Fibroblast of lung (primary cell): ENCODE measurements around the gene CENPU. TPM values are rescaled to one million over a fixed set of nuclear protein-coding genes. Genes with fewer than 3 reads are reported as not detected.

ENCODE experiments used
- DNase-seq, 2 donors: peaks; one replicate each; pipeline versions ENCODE4 v3.0.0 to v3.0.0-alpha.2; 2010; ENCODE audit warnings: low read depth in 2 of 2
- H2AFZ ChIP-seq: 2 replicates; pipeline ENCODE4 v1.5.1; 2012; ENCODE audit warnings: low read length, control low read depth, inconsistent platforms
- H3K27ac ChIP-seq: 2 replicates; pipeline ENCODE4 v1.5.1; 2011; ENCODE audit warnings: low read length, control low read depth; ENCODE audit not compliant: insufficient read depth
- H3K27me3 ChIP-seq: 2 replicates; pipeline ENCODE4 v1.5.1; 2011; ENCODE audit warnings: mild to moderate bottlenecking, low read length; ENCODE audit not compliant: control insufficient read depth, insufficient read depth
- H3K36me3 ChIP-seq: 2 replicates; pipeline ENCODE4 v1.5.1; 2011; ENCODE audit warnings: low read length; ENCODE audit not compliant: control insufficient read depth, insufficient read depth
- H3K4me1 ChIP-seq: 2 replicates; pipeline ENCODE4 v1.5.1; 2011; ENCODE audit warnings: low read length; ENCODE audit not compliant: control insufficient read depth, insufficient read depth; ENCODE audit errors: extremely low read depth
- H3K4me2 ChIP-seq: 2 replicates; pipeline ENCODE4 v1.5.1; 2011; ENCODE audit warnings: low read length, control low read depth; ENCODE audit not compliant: insufficient read depth; ENCODE audit errors: extremely low read depth
- H3K4me3 ChIP-seq, 4 experiments: fragments of 200-600 bp in 1 of 4; sonication (generic) in 1 of 4; replicated peaks in 1 of 4; 2 replicates each; pipeline ENCODE4 v1.5.1; 2011 to 2016; ENCODE audit warnings: low read length in 4 of 4, low read depth in 3 of 4, mild to moderate bottlenecking in 3 of 4, control low read depth in 2 of 4, inconsistent platforms in 1 of 4, mixed read lengths in 1 of 4; ENCODE audit not compliant: insufficient read depth in 1 of 4; ENCODE audit errors: control extremely low read depth in 1 of 4
- H3K79me2 ChIP-seq: 2 replicates; pipeline ENCODE4 v1.5.1; 2012; ENCODE audit warnings: mild to moderate bottlenecking, low read length, inconsistent platforms; ENCODE audit not compliant: control insufficient read depth, insufficient read depth
- H3K9ac ChIP-seq: 2 replicates; pipeline ENCODE4 v1.5.1; 2011; ENCODE audit warnings: mild to moderate bottlenecking, low read length, control low read depth; ENCODE audit not compliant: insufficient read depth
- H3K9me3 ChIP-seq: 2 replicates; pipeline ENCODE4 v1.5.1; 2012; ENCODE audit warnings: low read depth, low read length; ENCODE audit not compliant: control insufficient read depth, insufficient read depth
- H4K20me1 ChIP-seq: 2 replicates; pipeline ENCODE4 v1.5.1; 2011; ENCODE audit warnings: low read length; ENCODE audit not compliant: control insufficient read depth, insufficient read depth; ENCODE audit errors: extremely low read depth
- EZH2 ChIP-seq: IDR thresholded peaks from 2 replicates; pipeline ENCODE4 v1.5.1; 2012; ENCODE audit warnings: low read length, control low read depth, mild to moderate bottlenecking; ENCODE audit errors: missing control alignments
- polyA plus RNA-seq, 2 donors: library from polyadenylated mRNA; depleted of rRNA in 1 of 2; stranded (reverse) in 1 of 2; unstranded in 1 of 2; fragments of >200 nt; gene quantifications; 2 replicates each; pipeline ENCODE4 v1.2.1, GENCODE V29; 2011 to 2012; ENCODE audit warnings: missing spikeins in 1 of 2
- total RNA-seq: library from RNA; depleted of rRNA; stranded (reverse); fragments of >200 nt; gene quantifications from 2 replicates; pipeline ENCODE4 v1.2.1, GENCODE V29; 2014
- TF ChIP-seq, protein P1 (sequence below), 2 donors: IDR thresholded peaks in 1 of 2; conservative IDR thresholded peaks in 1 of 2; 1 replicate in 1 of 2; 2 replicates in 1 of 2; pipeline ENCODE4 v1.5.1; 2011 to 2012; ENCODE audit warnings: low read length in 2 of 2, control low read depth in 1 of 2, inconsistent platforms in 1 of 2, low read depth in 1 of 2, mild to moderate bottlenecking in 1 of 2

Gene CENPU
- total and polyA plus RNA-seq, 2 donors (not counting 1 experiment from before 2014, with no cell fraction given): 6.4 to 15.5 TPM

DNA sequence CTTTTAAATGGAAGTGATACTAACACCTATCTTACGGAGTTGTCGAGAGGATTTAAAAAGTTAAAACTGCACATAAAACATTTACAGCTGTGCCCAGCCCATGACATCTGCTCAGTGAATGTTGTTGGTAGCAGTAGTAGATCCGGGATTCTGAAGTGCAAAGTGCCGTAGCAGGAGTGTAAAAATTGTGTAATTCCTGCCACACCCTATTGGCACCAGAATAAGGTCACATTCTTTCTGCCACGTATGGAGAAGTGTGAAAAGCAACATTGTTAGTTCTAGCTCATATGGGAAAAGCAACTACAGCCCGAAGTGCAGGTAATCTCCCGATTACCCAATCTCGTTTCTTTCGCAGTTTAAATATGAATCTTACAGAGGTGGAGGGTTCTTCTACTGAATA is 53.2 kb downstream of the CENPU start:
- Histone ChIP-seq H3K27ac (no peak overlapping the region), H4K20me1 (no peaks in the 10 kb centered on the region), H3K9ac (no peak overlapping the region), H3K36me3 (no peaks in the 10 kb centered on the region), H2AFZ (no peak overlapping the region), H3K4me1 (no peaks in the 10 kb centered on the region), H3K79me2 (no peaks in the 10 kb centered on the region), H3K27me3 (no peaks in the 10 kb centered on the region), H3K4me3 (no peak overlapping the region), H3K9me3 (no peaks in the 10 kb centered on the region), H3K4me2 (no peak overlapping the region)
- no peak for TF ChIP-seq EZH2
- TF ChIP-seq, protein P1, sequence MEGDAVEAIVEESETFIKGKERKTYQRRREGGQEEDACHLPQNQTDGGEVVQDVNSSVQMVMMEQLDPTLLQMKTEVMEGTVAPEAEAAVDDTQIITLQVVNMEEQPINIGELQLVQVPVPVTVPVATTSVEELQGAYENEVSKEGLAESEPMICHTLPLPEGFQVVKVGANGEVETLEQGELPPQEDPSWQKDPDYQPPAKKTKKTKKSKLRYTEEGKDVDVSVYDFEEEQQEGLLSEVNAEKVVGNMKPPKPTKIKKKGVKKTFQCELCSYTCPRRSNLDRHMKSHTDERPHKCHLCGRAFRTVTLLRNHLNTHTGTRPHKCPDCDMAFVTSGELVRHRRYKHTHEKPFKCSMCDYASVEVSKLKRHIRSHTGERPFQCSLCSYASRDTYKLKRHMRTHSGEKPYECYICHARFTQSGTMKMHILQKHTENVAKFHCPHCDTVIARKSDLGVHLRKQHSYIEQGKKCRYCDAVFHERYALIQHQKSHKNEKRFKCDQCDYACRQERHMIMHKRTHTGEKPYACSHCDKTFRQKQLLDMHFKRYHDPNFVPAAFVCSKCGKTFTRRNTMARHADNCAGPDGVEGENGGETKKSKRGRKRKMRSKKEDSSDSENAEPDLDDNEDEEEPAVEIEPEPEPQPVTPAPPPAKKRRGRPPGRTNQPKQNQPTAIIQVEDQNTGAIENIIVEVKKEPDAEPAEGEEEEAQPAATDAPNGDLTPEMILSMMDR (conservative IDR thresholded peaks at IDR 0.05 in 1 of 2, IDR thresholded peaks at IDR 0.05 in 1 of 2; ENCODE audit: low read depth in 1 of 2, low read length in 2 of 2): no peak
- no peak for DNase-seq

DNA sequence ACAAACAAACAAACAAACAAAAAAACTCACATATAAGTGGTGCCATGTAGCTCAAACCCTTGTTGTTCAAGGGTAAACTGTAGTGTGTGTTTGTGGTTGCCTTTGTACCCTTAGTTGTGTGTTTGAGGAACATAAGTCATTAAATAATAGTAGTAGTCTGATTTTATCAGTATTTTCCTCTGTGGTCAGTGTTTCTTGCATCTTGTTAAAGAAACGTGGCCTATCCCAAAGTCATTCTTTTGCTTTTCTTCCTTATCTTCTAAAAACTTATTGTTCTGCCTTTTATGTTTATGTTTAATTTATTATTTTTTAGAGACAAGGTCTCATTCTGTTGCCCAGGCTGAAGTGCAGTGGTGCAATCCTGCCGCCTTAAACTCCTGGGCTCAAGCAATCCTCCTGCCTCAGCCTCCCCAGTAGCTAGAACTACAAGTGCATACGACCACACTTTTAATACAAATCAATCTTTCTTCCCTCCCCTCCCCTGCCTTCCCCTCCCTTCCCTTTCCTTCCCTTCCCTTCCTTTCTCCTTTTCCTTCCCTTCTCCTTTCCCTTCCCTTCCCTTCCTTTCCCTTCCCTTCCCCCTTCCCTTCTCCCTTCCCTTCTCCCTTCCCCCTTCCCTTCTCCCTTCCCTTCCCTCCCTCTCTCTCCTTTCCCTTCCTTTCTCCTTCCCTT is 57.9 kb downstream of the CENPU start:
- DNase-seq: no peak
- no peak overlapping the region for H3K4me2 ChIP-seq

DNA sequence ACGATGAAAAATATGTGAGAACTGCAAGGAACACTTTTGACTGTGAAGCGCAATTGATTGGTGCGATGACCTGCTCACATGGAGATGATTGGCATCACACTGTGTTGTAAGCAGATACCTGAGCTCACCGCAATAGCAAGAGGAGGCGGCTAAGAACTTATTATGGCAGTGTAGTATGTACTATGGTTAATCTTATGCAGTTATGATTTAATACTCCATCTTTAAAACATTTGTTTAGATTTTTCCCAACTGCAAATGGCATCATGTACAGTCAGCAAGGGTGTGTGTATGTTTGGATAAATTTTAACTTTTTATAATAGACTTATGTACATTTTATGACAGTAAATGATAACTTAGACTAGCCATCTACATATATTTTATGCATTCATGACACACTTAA is 58.9 kb downstream of the CENPU start:
- Histone ChIP-seq H2AFZ (no peak overlapping the region), H3K36me3 (no peaks in the 10 kb centered on the region), H3K9ac (no peak overlapping the region), H4K20me1 (no peaks in the 10 kb centered on the region), H3K27me3 (no peaks in the 10 kb centered on the region), H3K4me3 (no peak overlapping the region), H3K27ac (no peak overlapping the region), H3K9me3 (no peaks in the 10 kb centered on the region), H3K4me2 (no peak overlapping the region), H3K79me2 (no peaks in the 10 kb centered on the region), H3K4me1 (no peaks in the 10 kb centered on the region)
- TF ChIP-seq, protein P1 (conservative IDR thresholded peaks at IDR 0.05 in 1 of 2, IDR thresholded peaks at IDR 0.05 in 1 of 2; ENCODE audit: low read depth in 1 of 2, low read length in 2 of 2): no peak
- no peak for DNase-seq

More for the DNA sequence above, 57.9 kb downstream of the CENPU start:
- Histone ChIP-seq H4K20me1 (no peaks in the 10 kb centered on the region), H3K27ac (no peak overlapping the region), H3K4me1 (no peaks in the 10 kb centered on the region), H3K27me3 (no peaks in the 10 kb centered on the region), H3K9me3 (no peaks in the 10 kb centered on the region), H2AFZ (no peak overlapping the region), H3K36me3 (no peaks in the 10 kb centered on the region), H3K79me2 (no peaks in the 10 kb centered on the region), H3K4me3 (no peak overlapping the region), H3K9ac (no peak overlapping the region)
- TF ChIP-seq EZH2: no peak
- TF ChIP-seq, protein P1 (conservative IDR thresholded peaks at IDR 0.05 in 1 of 2, IDR thresholded peaks at IDR 0.05 in 1 of 2; ENCODE audit: low read depth in 1 of 2, low read length in 2 of 2): no peak
